Mammary epithelial cell (primary cell): ENCODE results near the gene FBXO28.

Source experiments
- CTCF ChIP-seq, 2 donors: IDR thresholded peaks in 1 of 2; conservative IDR thresholded peaks in 1 of 2; 2 replicates each; pipeline ENCODE4 v1.5.1; 2011 to 2012; ENCODE audit warnings: inconsistent platforms in 2 of 2, low read length in 2 of 2, mild to moderate bottlenecking in 2 of 2, control low read depth in 1 of 2, low read depth in 1 of 2; ENCODE audit not compliant: insufficient read depth in 1 of 2; ENCODE audit errors: extremely low read depth in 1 of 2
- EZH2 ChIP-seq: IDR thresholded peaks from 2 replicates; pipeline ENCODE4 v1.6.1; 2012; ENCODE audit warnings: low read length, inconsistent platforms, borderline replicate concordance

- no peak for TF ChIP-seq EZH2
- no peak for TF ChIP-seq CTCF (conservative IDR thresholded peaks at IDR 0.05 in 1 of 2, IDR thresholded peaks at IDR 0.05 in 1 of 2; ENCODE audit: extremely low read depth in 1 of 2, insufficient read depth in 1 of 2, low read depth in 1 of 2, low read length in 2 of 2)
Measured at GRCh38 chr1:224114787-224115175, 870 bp downstream of the FBXO28 start.
